Measurements from ENCODE around the gene ODR4.
"Not testable (repeated sequence)": the region's sequence is repeated elsewhere in the genome, so short reads cannot be mapped to it uniquely, and the experiment has no call there.

The ODR4 gene

GRCh38 chr1:186375152-186375928, at the start of gene ODR4, which contains the start of gene TPR:
ODR4 (plus strand) TSS chr1:186375838; CDS start chr1:186379786, 3,948 bp downstream.
TPR (minus strand) TSS chr1:186375253; CDS start chr1:186375028, 225 bp downstream.
- peaks cover 10% of the 10 kb centered on the region for H3K4me1 ChIP-seq (ENCODE audit: control insufficient read depth, insufficient read depth, low read length)
- peaks cover 2% of the 10 kb centered on the region for H3K36me3 ChIP-seq (ENCODE audit: control insufficient read depth, insufficient read depth, low read length)
- H3K4me3 ChIP-seq (ENCODE audit: low read length), result peak within 1 kb of the TSS; percentile 96
- peak within 1 kb of the TSS; percentile 99 for H3K27ac ChIP-seq (ENCODE audit: low read depth, low read length)
- H3K27me3 ChIP-seq (ENCODE audit: control insufficient read depth, insufficient read depth, low read length), result no peaks in the 10 kb centered on the region
- H3K9ac ChIP-seq (ENCODE audit: low read length), result peak within 1 kb of the TSS; percentile 96

- Histone ChIP-seq H3K4me3 (ENCODE audit: low read length) (no peak overlapping the region), H3K9ac (ENCODE audit: low read length) (no peak overlapping the region), H3K36me3 (ENCODE audit: control insufficient read depth, insufficient read depth, low read length) (peaks cover 13% of the 10 kb centered on the region), H3K27me3 (ENCODE audit: control insufficient read depth, insufficient read depth, low read length) (no peaks in the 10 kb centered on the region), H3K27ac (ENCODE audit: low read depth, low read length) (no peak overlapping the region), H3K4me1 (ENCODE audit: control insufficient read depth, insufficient read depth, low read length) (no peaks in the 10 kb centered on the region)
These were observed 49.6 kb upstream of the ODR4 start for GRCh38 chr1:186326009-186326408.

GRCh38 chr1:186327331-186327730, 48.3 kb upstream of the ODR4 start:
- no peak overlapping the region for H3K4me3 ChIP-seq (ENCODE audit: low read length)
- H3K27me3 ChIP-seq (ENCODE audit: control insufficient read depth, insufficient read depth, low read length), result no peaks in the 10 kb centered on the region
- no peak overlapping the region for H3K27ac ChIP-seq (ENCODE audit: low read depth, low read length)
- peaks cover 16% of the 10 kb centered on the region for H3K36me3 ChIP-seq (ENCODE audit: control insufficient read depth, insufficient read depth, low read length)
- H3K4me1 ChIP-seq (ENCODE audit: control insufficient read depth, insufficient read depth, low read length), result no peaks in the 10 kb centered on the region
- no peak overlapping the region for H3K9ac ChIP-seq (ENCODE audit: low read length)

- H3K36me3 ChIP-seq (ENCODE audit: control insufficient read depth, insufficient read depth, low read length), result peaks cover 25% of the 10 kb centered on the region
- H3K9ac ChIP-seq (ENCODE audit: low read length), result no peak overlapping the region
- H3K27me3 ChIP-seq (ENCODE audit: control insufficient read depth, insufficient read depth, low read length), result no peaks in the 10 kb centered on the region
- no peak overlapping the region for H3K27ac ChIP-seq (ENCODE audit: low read depth, low read length)
- no peaks in the 10 kb centered on the region for H3K4me1 ChIP-seq (ENCODE audit: control insufficient read depth, insufficient read depth, low read length)
- H3K4me3 ChIP-seq (ENCODE audit: low read length), result no peak overlapping the region
These were observed 44.9 kb upstream of the ODR4 start for GRCh38 chr1:186330758-186331157.

GRCh38 chr1:186337554-186337953, 38.1 kb upstream of the ODR4 start:
- no peak overlapping the region for H3K4me3 ChIP-seq (ENCODE audit: low read length)
- H3K27me3 ChIP-seq (ENCODE audit: control insufficient read depth, insufficient read depth, low read length), result no peaks in the 10 kb centered on the region
- H3K4me1 ChIP-seq (ENCODE audit: control insufficient read depth, insufficient read depth, low read length), result no peaks in the 10 kb centered on the region
- peaks cover 31% of the 10 kb centered on the region for H3K36me3 ChIP-seq (ENCODE audit: control insufficient read depth, insufficient read depth, low read length)
- H3K9ac ChIP-seq (ENCODE audit: low read length), result no peak overlapping the region
- no peak overlapping the region for H3K27ac ChIP-seq (ENCODE audit: low read depth, low read length)

- H3K36me3 ChIP-seq (ENCODE audit: control insufficient read depth, insufficient read depth, low read length), result peaks cover 33% of the 10 kb centered on the region
- no peaks in the 10 kb centered on the region for H3K4me1 ChIP-seq (ENCODE audit: control insufficient read depth, insufficient read depth, low read length)
- no peak overlapping the region for H3K27ac ChIP-seq (ENCODE audit: low read depth, low read length)
- no peak overlapping the region for H3K4me3 ChIP-seq (ENCODE audit: low read length)
- no peaks in the 10 kb centered on the region for H3K27me3 ChIP-seq (ENCODE audit: control insufficient read depth, insufficient read depth, low read length)
- H3K9ac ChIP-seq (ENCODE audit: low read length), result no peak overlapping the region
These were observed 34.9 kb upstream of the ODR4 start for GRCh38 chr1:186340772-186341171.

GRCh38 chr1:186347837-186348691, 27.6 kb upstream of the ODR4 start:
- H3K9ac ChIP-seq (ENCODE audit: low read length); H3K27me3 ChIP-seq (ENCODE audit: control insufficient read depth, insufficient read depth, low read length); H3K4me3 ChIP-seq (ENCODE audit: low read length); H3K4me1 ChIP-seq (ENCODE audit: control insufficient read depth, insufficient read depth, low read length); H3K27ac ChIP-seq (ENCODE audit: low read depth, low read length): not testable (repeated sequence)
- peaks cover 29% of the 10 kb centered on the region for H3K36me3 ChIP-seq (ENCODE audit: control insufficient read depth, insufficient read depth, low read length)

- Histone ChIP-seq H3K4me1 (ENCODE audit: control insufficient read depth, insufficient read depth, low read length) (peaks cover 10% of the 10 kb centered on the region), H3K36me3 (ENCODE audit: control insufficient read depth, insufficient read depth, low read length) (peaks cover 2% of the 10 kb centered on the region), H3K27ac (ENCODE audit: low read depth, low read length) (peak overlapping the region; percentile 99), H3K4me3 (ENCODE audit: low read length) (peak overlapping the region; percentile 96), H3K27me3 (ENCODE audit: control insufficient read depth, insufficient read depth, low read length) (no peaks in the 10 kb centered on the region), H3K9ac (ENCODE audit: low read length) (peak overlapping the region; percentile 96)
These were observed 1.1 kb upstream of the ODR4 start for GRCh38 chr1:186374303-186375151.

- Histone ChIP-seq H3K4me1 (ENCODE audit: control insufficient read depth, insufficient read depth, low read length) (peaks cover 10% of the 10 kb centered on the region), H3K4me3 (ENCODE audit: low read length) (peak overlapping the region; percentile 96), H3K36me3 (ENCODE audit: control insufficient read depth, insufficient read depth, low read length) (no peaks in the 10 kb centered on the region), H3K27ac (ENCODE audit: low read depth, low read length) (peak overlapping the region; percentile 99), H3K27me3 (ENCODE audit: control insufficient read depth, insufficient read depth, low read length) (no peaks in the 10 kb centered on the region), H3K9ac (ENCODE audit: low read length) (peak overlapping the region; percentile 85)
These were observed 286 bp downstream of the ODR4 start for GRCh38 chr1:186375929-186376319.

- Histone ChIP-seq H3K9ac (ENCODE audit: low read length) (no peak overlapping the region), H3K27ac (ENCODE audit: low read depth, low read length) (no peak overlapping the region), H3K27me3 (ENCODE audit: control insufficient read depth, insufficient read depth, low read length) (no peaks in the 10 kb centered on the region), H3K4me3 (ENCODE audit: low read length) (no peak overlapping the region), H3K36me3 (ENCODE audit: control insufficient read depth, insufficient read depth, low read length) (peaks cover 14% of the 10 kb centered on the region), H3K4me1 (ENCODE audit: control insufficient read depth, insufficient read depth, low read length) (no peaks in the 10 kb centered on the region)
These were observed 11.2 kb downstream of the ODR4 start for GRCh38 chr1:186386725-186387383.

- H3K4me3 ChIP-seq (ENCODE audit: low read length), result no peak overlapping the region
- no peak overlapping the region for H3K9ac ChIP-seq (ENCODE audit: low read length)
- no peaks in the 10 kb centered on the region for H3K4me1 ChIP-seq (ENCODE audit: control insufficient read depth, insufficient read depth, low read length)
- H3K36me3 ChIP-seq (ENCODE audit: control insufficient read depth, insufficient read depth, low read length), result peaks cover 18% of the 10 kb centered on the region
- no peaks in the 10 kb centered on the region for H3K27me3 ChIP-seq (ENCODE audit: control insufficient read depth, insufficient read depth, low read length)
- no peak overlapping the region for H3K27ac ChIP-seq (ENCODE audit: low read depth, low read length)
These were observed 15.3 kb downstream of the ODR4 start for GRCh38 chr1:186390925-186391324.

Data from rectal smooth muscle tissue (tissue), 1 donor.